ENCODE results near the gene AVPI1. TPM values are rescaled to one million over a fixed set of nuclear protein-coding genes. Genes with fewer than 3 reads are reported as not detected.
"Not testable (repeated sequence)": the region's sequence is repeated elsewhere in the genome, so short reads cannot be mapped to it uniquely, and the experiment has no call there.

Gene AVPI1
- total RNA-seq, 2 donors from 2014 or later: 2.2 to 2.8 TPM

GRCh38 chr10:97666992-97667391 is 20.0 kb downstream of the AVPI1 start:
- peaks cover 0 to 12% of the 10 kb centered on the region in 2 donors for H3K36me3 Mint-ChIP-seq
- DNase-seq (ENCODE audit: low spot score in 2 of 2) (no peak), ATAC-seq (no peak)
- H3K27ac Mint-ChIP-seq: no peak overlapping the region
- H3K9me3 Mint-ChIP-seq: no peaks in the 10 kb centered on the region

- Mint-ChIP-seq H3K27ac (no peak overlapping the region), H3K36me3 (peaks cover 0 to 12% of the 10 kb centered on the region in 2 donors), H3K9me3 (no peaks in the 10 kb centered on the region)
- ATAC-seq: no peak
- DNase-seq (ENCODE audit: low spot score in 2 of 2): no peak
Observed at GRCh38 chr10:97664282-97664850, 22.7 kb downstream of the AVPI1 start.

GRCh38 chr10:97659589-97659988 is 27.5 kb downstream of the AVPI1 start:
- no peak for DNase-seq (ENCODE audit: low spot score in 2 of 2)
- no peak for ATAC-seq
- no peaks in the 10 kb centered on the region for H3K9me3 Mint-ChIP-seq
- H3K27ac Mint-ChIP-seq: no peak overlapping the region
- H3K36me3 Mint-ChIP-seq: peaks cover 0 to 11% of the 10 kb centered on the region in 2 donors

DNA sequence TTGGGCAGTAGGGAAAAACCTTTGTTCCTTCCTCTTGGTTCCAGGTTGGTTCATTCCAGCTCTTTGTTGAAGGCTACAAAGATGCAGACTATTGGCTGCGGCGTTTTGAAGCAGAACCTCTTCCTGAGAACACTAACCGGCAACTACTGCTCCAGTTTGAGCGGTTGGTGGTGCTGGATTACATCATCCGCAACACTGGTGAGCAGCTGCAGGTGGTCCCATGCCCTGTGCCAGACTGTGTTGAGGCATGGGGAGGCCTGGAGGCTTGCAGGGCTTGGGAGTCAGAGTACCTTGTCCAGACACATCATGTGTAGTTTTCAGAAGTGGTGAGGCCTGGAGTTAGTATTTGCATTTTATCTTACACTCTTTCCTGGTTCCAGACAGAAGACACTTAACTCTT is 30.3 kb downstream of the AVPI1 start:
- H3K27ac Mint-ChIP-seq: peak overlapping the region; percentile 10
- DNase-seq (ENCODE audit: low spot score in 2 of 2) (no peak), ATAC-seq (no peak)
- no peaks in the 10 kb centered on the region for H3K9me3 Mint-ChIP-seq
- peaks cover 5 to 6% of the 10 kb centered on the region in 2 donors for H3K36me3 Mint-ChIP-seq

DNA sequence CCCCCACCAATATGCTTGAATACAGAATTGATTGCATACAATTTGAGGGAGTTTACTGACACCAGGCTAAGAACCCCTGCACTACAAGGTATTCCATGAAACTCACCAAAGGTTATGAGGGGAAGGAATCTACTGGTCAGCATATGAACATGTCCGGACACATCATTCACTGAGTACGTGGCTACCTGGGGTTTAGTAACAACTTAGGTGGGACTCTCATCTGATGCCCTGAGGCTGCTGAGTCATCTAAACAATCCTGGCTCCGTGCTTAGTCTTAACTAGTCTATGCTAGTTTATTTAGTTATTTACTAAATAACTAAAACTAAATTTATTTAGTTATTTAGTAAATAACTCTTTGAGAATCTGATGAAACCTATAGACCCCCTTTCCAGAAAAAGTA is 35.3 kb downstream of the AVPI1 start:
- DNase-seq (ENCODE audit: low spot score in 2 of 2): no peak
- no peak for ATAC-seq
- H3K36me3 Mint-ChIP-seq: peaks cover 2 to 6% of the 10 kb centered on the region in 2 donors
- H3K27ac Mint-ChIP-seq: no peak overlapping the region
- no peaks in the 10 kb centered on the region for H3K9me3 Mint-ChIP-seq

- Mint-ChIP-seq H3K36me3 (peaks cover 0 to 6% of the 10 kb centered on the region in 2 donors), H3K27ac (no peak overlapping the region), H3K9me3 (no peaks in the 10 kb centered on the region)
- DNase-seq (ENCODE audit: low spot score in 2 of 2) (no peak), ATAC-seq (no peak)
Observed at GRCh38 chr10:97650726-97651125, 36.3 kb downstream of the AVPI1 start.

DNA sequence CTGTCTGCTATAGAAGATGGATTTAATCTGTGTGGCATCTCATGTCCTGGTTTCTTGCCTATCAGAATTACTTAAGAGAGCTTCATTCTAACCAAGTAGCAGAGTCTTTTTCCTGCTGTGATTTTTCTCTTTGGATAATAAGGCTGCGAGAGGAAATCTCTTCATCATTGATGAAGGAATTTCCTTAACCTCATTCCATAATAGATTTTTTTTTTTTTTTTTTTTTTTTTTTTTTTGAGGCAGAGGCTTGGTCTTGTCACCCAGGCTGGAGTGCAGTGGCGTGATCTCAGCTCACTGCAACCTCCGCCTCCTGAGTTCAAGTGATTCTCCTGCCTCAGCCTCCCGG is 37.7 kb downstream of the AVPI1 start:
- not testable (repeated sequence) for DNase-seq (ENCODE audit: low spot score in 2 of 2); ATAC-seq; H3K9me3 Mint-ChIP-seq; H3K36me3 Mint-ChIP-seq
- peak overlapping the region in 1 of 2 donors; percentile 57 for H3K27ac Mint-ChIP-seq

DNA sequence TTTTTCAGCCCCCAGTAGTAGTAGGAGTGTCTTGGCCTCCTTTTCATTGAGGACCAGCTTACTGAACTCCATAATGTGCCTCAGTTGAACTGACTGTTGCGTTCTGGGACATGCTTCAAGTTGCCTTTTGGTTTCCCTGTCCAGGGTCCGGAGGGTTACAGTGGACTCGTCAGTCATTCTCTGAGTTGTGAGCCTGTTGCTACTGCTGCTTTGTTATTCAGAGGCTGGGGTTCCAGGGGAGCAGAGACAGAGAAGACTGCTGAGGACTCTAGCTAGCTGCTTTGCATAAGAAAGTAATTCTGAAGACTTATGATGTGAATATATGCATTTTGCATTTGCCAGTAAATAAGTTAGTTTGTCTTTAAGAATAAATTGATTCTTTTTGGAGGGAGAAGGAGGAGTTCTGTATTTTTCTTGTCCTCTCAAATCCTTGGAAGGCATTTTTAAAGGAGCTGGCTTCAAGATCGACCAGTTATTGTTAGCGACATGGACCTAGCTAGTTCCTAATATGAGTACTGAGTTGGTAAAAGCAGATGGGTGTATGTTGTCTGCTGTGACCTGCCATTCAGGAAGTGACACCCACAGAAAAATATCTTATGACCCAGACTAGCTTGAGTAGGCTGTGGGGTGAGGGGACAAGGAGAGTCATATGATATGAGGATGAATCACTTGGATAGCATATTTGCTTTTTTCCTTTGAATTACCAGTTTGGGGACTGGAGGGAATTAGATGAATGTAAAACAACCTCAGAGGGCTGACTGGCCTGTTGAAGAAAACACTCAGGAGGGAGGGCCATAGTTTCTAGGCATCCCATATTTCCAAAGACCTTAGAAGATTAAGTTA is 38.3 kb downstream of the AVPI1 start:
- DNase-seq (ENCODE audit: low spot score in 2 of 2) (peak in 1 of 2 donors; percentile 37), ATAC-seq (peak; percentile 100)
- no peaks in the 10 kb centered on the region for H3K9me3 Mint-ChIP-seq
- H3K27ac Mint-ChIP-seq: peak overlapping the region; percentile 57 to 83
- peaks cover 0 to 6% of the 10 kb centered on the region in 2 donors for H3K36me3 Mint-ChIP-seq

DNA sequence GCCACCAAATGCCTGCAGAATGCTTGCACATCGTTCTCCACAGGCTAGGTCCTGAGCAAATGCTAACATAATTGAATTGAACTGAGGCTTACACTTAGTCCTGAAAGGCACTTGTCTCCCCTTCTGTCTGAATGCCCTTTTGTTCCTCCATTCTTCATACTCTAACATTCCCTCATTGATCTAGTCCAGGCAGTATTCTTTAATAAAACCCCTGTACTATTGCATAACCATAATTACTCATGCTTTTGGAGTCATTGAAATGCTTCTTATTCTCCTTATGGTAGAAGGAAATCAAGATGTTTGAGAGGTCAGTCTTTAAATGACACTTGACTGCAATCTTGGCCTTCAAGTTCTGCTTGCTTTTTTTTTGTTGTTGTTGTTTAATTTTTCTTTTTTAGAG is 39.5 kb downstream of the AVPI1 start:
- Mint-ChIP-seq H3K9me3 (no peaks in the 10 kb centered on the region), H3K36me3 (no peaks in the 10 kb centered on the region), H3K27ac (no peak overlapping the region)
- ATAC-seq (no peak), DNase-seq (ENCODE audit: low spot score in 2 of 2) (no peak)

- ATAC-seq (no peak), DNase-seq (ENCODE audit: low spot score in 2 of 2) (no peak)
- Mint-ChIP-seq H3K27ac (no peak overlapping the region), H3K9me3 (no peaks in the 10 kb centered on the region), H3K36me3 (peaks cover 0 to 5% of the 10 kb centered on the region in 2 donors)
Observed at GRCh38 chr10:97644936-97645335, 42.1 kb downstream of the AVPI1 start.

DNA sequence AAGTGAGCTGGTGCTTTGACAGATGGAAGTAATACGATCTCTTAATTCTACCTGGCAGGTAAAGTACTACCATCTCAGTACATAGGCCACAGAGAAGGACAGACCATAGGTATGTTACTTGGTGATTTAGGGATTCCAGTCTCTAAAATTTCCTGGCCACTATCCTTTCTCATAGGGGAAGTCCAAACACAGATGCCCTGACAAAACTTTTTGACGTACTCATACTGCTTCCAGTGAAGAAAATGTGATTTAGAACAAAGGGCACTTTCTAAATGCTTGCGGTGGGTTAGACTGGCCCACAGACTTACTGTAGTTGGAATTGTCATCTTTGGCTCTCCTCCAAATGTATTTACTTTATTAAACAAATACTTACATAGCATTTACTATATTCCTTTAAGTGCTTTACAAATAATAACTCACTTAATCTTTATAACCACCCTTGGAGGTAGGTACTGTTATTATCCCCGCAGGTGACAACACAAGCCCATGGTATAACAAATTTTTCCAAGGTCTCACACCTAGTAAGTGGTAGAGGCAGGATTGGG is 43.5 kb downstream of the AVPI1 start:
- no peak for DNase-seq (ENCODE audit: low spot score in 2 of 2)
- no peaks in the 10 kb centered on the region for H3K9me3 Mint-ChIP-seq
- H3K36me3 Mint-ChIP-seq: peaks cover 0 to 5% of the 10 kb centered on the region in 2 donors
- peak overlapping the region in 1 of 2 donors; percentile 49 for H3K27ac Mint-ChIP-seq
- no peak for ATAC-seq

GRCh38 chr10:97642471-97643159 is 44.4 kb downstream of the AVPI1 start:
- peak overlapping the region in 1 of 2 donors; percentile 94 for H3K27ac Mint-ChIP-seq
- ATAC-seq; H3K9me3 Mint-ChIP-seq; DNase-seq (ENCODE audit: low spot score in 2 of 2); H3K36me3 Mint-ChIP-seq: not testable (repeated sequence)

DNA sequence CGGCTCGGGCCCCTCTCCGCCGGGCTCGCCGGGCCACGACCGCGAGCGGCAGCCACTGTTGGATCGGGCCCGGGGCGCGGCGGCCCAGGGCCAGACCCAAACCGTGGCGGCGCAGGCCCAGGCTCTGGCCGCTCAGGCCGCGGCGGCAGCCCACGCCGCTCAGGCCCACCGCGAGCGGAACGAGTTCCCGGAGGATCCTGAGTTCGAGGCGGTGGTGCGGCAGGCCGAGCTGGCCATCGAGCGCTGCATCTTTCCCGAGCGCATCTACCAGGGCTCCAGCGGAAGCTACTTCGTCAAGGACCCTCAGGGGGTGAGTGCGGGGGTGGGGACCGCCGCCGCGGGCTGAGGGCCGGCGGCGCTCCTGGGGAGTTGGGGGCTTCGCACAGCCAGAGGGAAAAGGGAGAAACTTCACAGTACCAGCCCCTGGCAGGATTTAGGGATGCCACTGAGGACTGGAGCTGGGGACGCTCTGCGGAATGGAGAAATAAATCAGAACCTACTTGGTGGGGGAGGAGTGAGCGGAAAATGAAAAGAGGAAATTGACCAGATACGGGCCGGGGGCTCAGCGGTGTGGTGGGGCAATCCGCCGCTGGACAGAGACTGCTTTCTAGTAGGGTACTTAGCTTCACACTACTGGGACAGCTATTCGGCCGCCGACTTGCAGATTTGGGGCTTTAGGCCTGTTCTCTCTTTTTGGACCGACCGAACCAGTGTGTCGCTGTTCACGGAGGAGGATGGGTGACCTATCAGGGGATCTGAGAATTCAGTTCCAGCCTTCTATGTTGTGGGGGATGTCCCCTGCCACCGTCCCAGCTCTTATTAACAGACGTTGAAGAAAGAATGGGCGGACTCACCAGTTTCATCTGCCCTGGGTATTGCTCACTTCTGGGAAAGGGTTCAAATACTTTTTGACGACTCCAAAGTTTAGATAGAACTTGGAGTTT is 45.9 kb downstream of the AVPI1 start:
- Mint-ChIP-seq H3K27ac (peak overlapping the region; percentile 85 to 94), H3K9me3 (no peaks in the 10 kb centered on the region), H3K36me3 (peaks cover 0 to 5% of the 10 kb centered on the region in 2 donors)
- peak; percentile 1 to 2 for ATAC-seq
- peak in 1 of 2 donors; percentile 57 for DNase-seq (ENCODE audit: low spot score in 2 of 2)

DNA sequence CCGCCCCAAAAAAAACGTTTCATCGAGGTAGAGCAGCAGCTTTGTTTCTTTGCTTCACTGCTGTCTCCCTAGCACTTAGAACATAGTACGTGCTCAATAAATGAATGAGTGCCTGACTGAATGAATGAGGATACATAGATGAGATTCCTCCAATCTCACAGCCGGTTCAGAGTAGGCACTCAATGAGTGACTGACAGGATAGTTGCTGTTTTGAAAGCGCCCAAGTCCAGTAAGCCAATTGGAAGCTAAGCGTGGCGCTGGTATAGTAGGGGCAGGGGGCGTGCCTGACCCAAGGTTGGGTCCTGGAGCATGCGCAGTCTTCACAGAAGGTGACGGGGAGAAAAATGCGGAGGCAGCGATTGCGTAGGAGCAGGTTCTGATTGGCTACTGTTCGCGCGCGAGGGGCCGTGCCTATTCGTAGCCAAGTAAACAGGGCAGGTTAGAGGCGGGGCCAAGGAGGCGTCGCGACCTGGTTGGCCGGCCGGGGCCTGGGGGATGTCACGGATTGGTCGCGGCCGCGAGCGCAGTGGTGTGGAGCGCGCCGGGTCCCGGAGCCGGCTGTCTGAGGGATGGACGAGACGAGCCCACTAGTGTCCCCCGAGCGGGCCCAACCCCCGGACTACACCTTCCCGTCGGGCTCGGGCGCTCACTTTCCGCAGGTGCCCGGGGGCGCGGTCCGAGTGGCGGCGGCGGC is 46.7 kb downstream of the AVPI1 start, which contains the start of gene PI4K2A:
PI4K2A (plus strand) TSS at position 498 of the 694 bp plus-strand sequence; CDS start at position 570, 72 bp downstream.
- no peaks in the 10 kb centered on the region for H3K9me3 Mint-ChIP-seq
- peak; percentile 98 for ATAC-seq

DNA sequence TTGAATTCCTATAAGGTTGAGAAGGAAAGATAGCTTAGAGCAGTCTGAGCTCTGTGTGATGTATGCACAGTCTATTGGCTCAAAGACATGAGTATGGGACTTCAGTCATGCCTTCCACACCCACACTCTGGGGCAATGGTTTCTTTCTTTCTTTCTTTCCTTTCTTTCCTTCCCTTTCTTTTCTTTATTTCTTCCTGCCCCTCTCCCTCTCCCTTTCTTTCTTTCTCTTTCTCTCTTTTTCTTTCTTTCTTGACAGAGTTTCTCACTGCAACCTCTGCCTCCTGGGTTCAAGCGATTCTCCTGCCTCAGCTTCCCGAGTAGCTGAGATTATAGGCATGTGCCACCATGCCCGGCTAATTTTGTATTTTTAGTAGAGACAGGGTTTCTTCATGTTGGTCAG is 48.0 kb downstream of the AVPI1 start:
- not testable (repeated sequence) for DNase-seq (ENCODE audit: low spot score in 2 of 2); ATAC-seq; H3K36me3 Mint-ChIP-seq; H3K27ac Mint-ChIP-seq; H3K9me3 Mint-ChIP-seq

More for the DNA sequence above, 46.7 kb downstream of the AVPI1 start, which contains the start of gene PI4K2A:
- Mint-ChIP-seq H3K27ac (peak within 1 kb of the TSS; percentile 85 to 94), H3K36me3 (peaks cover 0 to 5% of the 10 kb centered on the region in 2 donors)
- DNase-seq (ENCODE audit: low spot score in 2 of 2): peak; percentile 99

Data from activated naive CD4-positive, alpha-beta T cell treated with anti-CD3 and anti-CD28 coated beads, Interleukin-2, amount 50 U/mL, for 72 hours (primary cell).